NK-92 (cell line): ENCODE results near the gene PLCB4.

ENCODE experiments used
- DNase-seq: peaks from one replicate; lab custom pipeline; 2025; ENCODE audit not compliant: unreplicated experiment; lab: John Stamatoyannopoulos, UW

The PLCB4 gene

DNA sequence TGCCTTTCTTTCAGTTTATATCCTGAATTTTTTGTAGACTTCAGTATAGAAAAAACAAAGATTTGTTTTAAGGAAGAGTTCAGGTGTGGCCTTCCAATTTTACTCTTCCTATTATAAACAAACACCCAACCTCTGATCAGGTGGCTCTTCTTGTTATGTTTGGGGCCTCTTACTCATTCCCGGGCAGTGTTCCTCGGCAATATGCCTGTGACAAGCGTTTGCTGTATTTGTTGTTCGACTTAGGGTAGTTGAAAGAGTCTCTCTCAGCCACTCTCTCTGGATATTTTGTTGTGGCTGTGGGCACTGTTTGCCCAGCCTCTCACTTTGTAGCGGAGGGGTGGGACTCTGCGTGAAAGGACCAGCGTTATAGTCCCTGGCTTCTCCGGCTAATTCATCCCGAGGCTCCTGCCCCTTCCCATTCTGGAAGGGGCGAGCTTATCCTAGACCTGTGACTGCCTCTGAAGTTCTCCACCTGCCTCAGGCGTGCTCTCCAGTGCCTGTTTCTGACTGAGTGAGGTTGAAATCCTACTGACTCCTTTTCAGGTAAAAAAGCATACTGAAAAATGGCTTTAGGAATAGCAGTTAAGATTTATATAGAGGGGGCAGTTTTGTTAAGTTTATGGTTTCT is 97.4 kb downstream of the PLCB4 start:
- DNase-seq: no peak

DNA sequence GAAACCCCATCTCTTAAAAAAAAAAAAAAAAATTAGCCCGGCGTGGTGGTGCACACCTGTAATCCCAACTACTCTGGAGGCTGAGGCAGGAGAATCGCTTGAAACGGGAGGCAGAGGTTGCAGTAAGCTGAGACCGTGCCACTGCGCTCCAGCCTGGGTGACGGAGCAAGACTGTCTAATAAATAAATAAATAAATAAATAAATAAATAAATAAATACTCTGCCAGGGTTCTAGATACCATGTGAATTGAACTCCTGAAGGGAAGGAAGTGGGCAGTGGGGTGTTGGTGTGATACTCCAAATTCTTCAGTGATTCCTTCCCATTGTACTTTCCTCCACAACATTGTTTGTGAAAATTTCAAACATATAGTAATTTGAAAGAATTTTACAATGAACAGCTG is 100.5 kb downstream of the PLCB4 start:
- DNase-seq: no peak

DNA sequence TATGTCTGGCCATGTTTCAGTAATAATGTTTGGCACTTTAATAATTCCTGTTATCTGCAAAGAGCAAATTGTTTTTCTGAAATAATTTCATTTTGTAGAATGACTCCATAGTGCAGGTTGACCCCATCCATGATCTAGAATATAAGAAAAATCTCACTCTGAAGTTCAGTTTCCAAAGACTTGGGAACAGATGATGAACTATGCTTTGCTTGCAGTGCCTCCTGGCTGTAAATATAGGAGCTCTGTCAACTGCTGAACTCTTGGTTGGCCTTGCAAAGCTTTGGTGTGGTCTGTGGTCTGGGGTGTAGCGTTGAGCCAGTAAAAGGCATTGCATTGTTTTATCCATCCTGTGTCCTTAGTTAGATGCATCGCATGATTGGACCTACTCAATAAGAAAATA is 104.0 kb downstream of the PLCB4 start:
- no peak for DNase-seq

DNA sequence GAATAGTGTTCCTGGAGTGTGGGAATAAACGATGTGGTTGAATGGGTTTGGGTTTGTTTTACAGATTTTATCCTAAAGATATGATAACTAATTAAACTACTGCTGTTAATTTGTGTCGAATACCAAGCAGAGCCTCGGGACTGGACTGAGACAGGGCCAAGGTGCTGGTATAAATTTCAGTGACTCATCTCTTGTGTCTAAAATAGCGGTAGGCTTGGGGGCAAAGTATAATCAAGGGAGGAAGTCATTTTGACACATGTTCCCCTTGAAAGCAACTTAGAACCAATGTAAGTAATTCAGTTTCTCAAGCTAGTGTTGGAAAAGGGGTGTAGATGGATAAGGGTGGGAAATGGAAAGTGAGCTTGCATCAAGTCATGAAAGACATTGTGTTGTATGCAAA is 108.4 kb downstream of the PLCB4 start:
- no peak for DNase-seq

- no peak for DNase-seq
Observed at GRCh38 chr20:9179193-9179802, 110.4 kb downstream of the PLCB4 start.

GRCh38 chr20:9179867-9180266 is 111.0 kb downstream of the PLCB4 start:
- DNase-seq: no peak

DNA sequence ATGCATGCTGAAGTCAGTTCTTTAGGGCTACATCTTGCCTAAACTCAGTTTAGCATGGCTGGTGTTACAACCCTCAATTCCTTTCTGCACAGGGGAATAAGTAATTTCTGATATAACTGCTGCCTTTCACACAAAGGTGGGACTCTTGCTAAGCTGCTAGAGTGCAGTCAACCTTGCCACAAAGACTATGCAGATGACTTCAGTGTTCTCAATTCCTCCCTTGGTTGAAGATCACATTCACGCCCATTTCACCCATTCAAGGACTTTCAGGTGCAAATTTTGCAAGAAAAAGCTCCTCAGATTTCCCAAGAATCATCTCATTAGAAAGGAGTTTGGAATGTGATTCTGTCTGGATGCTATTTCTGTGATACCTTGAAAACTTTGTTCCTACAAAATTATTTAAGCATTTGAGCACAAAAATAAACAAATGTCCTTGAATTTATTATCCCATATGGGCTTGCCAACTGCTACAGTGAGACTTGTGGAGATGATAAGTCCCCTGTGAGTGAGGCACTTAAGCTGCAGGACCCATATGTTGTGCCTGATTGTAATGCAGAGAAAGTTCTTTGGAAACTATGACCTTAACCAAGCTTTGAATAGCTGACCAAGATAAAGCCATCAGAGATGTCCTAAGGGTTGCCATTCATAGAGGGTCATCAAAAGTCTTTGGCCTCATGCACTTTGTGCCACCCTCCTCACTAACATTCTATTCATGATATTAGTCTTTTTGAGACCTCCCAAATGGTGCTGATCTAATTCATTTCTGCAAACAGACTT is 111.8 kb downstream of the PLCB4 start:
- no peak for DNase-seq

DNA sequence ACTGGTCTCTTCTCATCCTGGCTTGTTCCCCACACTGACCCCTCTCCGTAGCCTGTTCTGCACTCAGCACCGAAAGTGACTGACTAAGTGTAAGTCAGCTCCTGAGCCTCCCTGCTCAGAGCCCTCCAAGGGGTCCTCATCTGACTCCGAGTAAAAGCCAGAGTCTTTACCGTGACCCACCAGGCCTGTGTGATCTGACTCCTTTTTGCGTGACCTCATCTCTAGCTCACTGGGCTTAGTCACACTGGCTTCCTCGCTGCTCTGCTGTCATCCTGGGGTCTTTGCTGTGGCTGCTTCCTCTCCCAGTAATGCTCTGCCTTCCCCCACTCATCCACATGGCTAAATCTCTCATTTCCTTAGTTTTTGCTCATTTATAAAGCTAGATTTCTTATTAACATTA is 116.6 kb downstream of the PLCB4 start:
- DNase-seq: no peak

DNA sequence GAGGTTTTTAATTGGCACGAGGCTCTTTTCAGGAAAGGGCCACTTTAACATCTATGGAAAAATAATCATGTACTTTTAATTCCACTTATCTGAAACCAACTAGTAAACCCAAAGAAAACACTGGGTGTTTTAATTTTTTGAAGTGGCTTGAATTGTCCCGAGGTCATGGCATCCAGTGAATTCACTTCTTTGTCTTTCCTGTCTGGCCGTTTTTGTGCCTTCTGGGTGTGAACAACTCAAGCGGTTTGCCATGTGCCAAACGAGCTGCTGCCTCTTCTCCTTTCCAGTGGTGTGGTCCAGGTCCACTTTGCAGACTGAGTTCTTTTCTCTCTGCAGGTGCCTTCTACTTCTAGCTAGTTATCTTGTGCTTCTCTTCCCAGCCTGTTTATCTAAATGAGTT is 117.5 kb downstream of the PLCB4 start:
- DNase-seq: no peak

- no peak for DNase-seq
Observed at GRCh38 chr20:9195031-9195430, 126.1 kb downstream of the PLCB4 start.

DNA sequence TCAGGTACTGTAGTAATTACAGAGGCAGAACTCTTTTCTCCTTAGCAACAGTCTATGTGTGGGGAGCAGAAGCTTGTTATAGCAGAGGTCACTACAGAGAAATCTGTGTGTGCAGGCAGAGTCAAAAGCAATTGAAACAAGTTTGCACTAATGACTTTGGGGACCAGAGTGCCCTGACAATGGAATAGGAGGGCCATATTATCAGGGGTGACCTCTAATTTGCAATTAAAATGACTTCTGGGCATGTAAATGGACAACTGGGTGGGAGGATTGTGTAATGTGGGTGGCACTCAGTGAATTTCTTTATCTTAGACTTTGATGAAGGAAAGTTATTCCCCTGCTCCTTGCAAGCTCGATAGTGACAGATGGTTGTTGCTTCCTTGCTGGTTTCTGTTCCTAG is 127.2 kb downstream of the PLCB4 start:
- DNase-seq: no peak

- DNase-seq: no peak
Observed at GRCh38 chr20:9198460-9198859, 129.6 kb downstream of the PLCB4 start.

GRCh38 chr20:9200196-9200595 is 131.3 kb downstream of the PLCB4 start:
- no peak for DNase-seq

DNA sequence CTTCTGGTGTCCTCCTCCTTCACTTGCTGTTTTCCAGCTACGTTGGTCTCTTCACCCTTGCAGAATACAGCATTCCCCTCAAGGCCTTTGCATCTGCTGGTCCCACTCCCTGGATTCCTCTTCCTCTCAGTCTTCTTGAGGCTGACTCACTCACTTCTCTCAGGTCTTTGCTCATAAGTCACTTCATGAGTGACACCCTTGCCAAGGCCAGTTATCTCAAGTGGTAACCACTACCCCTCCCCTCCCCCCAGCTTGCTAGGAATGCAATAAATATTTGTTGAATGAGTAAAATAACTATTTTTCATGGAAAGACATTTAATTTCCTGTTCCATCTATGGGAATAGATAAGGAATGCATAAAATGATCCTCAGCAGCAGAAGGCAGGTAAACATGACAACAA is 131.7 kb downstream of the PLCB4 start:
- no peak for DNase-seq

- no peak for DNase-seq
Observed at GRCh38 chr20:9202420-9203080, 133.7 kb downstream of the PLCB4 start.

DNA sequence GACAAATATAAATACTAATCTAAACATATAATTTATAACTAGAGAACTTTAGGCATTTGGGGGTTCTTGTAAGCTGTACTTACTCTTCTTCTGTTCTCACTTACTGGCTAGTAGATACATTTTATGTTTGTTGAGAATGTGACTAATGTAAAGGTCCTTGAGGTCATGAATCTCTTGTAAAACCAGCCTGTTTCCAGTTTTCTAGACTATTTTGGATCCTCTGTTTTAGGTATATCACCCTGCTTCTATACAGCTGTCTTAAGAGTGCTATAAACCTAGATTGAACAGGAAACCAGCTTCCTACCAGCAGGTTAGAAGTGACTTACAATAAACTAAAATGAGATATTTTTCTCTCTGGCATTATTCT is 134.2 kb downstream of the PLCB4 start:
- DNase-seq: no peak

DNA sequence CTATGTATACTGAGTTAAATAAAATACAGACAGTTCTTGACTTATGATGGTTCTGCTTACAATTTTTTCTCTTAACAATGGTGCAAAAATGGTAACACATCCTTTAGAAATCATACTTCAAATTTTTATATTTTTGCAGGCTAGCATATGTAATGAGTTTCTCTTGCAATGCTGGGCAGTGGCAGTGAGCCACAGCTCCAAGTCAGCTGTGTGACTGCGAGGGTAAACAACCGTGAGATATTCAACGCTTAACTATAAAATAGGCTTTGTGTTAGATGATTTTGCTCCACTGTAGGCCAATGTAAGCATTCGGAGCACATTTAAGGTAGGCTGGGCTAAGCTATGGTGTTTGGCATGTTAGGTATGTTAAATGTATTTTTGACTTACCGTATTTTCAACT is 136.1 kb downstream of the PLCB4 start:
- DNase-seq: no peak

DNA sequence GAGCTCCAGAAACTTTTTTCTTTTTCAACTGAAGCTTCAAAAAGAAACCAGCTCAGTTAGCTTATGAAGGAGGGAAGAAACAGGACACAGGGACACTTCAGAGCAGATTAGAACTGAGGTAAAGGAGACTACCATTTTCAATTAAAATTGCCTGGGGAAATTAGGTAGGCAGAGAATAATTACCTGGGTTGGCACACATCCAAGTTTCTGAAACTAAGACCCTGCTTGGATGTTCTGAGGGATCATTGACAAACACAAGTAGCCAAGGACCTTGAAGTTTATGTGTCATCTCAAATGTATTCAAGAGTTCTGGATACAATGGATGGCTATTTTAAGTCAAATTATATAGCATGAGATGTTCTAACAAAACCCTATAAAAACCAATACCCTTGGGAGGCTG is 137.6 kb downstream of the PLCB4 start:
- no peak for DNase-seq

DNA sequence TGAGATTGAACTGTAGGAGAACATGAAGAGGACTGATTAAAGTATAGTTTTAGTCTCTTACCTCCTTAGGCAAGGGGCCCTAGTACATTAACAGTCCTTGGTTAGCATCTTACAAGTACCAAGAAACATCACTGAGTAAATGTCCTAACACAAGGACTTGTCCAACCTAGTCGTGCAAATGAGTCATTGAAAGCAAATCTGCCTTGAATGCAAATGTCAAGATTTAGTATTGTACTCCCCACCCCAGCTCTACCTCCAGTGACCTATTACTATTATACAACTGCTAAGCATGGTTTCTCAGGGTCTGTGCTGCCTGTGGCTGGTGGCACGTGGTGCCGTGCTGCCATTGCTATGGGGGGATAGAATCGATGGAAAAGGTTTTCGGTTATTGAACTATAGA is 138.4 kb downstream of the PLCB4 start:
- no peak for DNase-seq

GRCh38 chr20:9210356-9210755 is 141.5 kb downstream of the PLCB4 start:
- DNase-seq: no peak

- no peak for DNase-seq
Observed at GRCh38 chr20:9211016-9211760, 142.3 kb downstream of the PLCB4 start.
